RWPE2 (cell line): Measurements from ENCODE around the gene EEF1AKMT4.

Experiments used
- ATAC-seq: fragments of 200-7000 bp; cut with Tn5 transposase; 3 replicates; pipeline ENCODE4 v1.9.1; 2021; ENCODE audit warnings: low read depth
- DNase-seq: peaks from one replicate; pipeline ENCODE4 v3.0.0-alpha.2; 2020; ENCODE audit warnings: low spot score
- H3K27ac ChIP-seq: fragments of 450-650 bp; 2 replicates; pipeline ENCODE4 v1.5.1; 2017; ENCODE audit warnings: mild to moderate bottlenecking; ENCODE audit not compliant: poor library complexity, severe bottlenecking
- H3K27me3 ChIP-seq: fragments of 250-450 bp; sonication (Bioruptor Pico); 2 replicates; pipeline ENCODE4 v1.5.1; 2021; ENCODE audit warnings: mild to moderate bottlenecking, moderate library complexity; ENCODE audit not compliant: insufficient read depth, poor library complexity, severe bottlenecking
- H3K36me3 ChIP-seq: fragments of 250-450 bp; sonication (Bioruptor Pico); 2 replicates; pipeline ENCODE4 v1.5.1; 2020; ENCODE audit warnings: low read depth, mild to moderate bottlenecking, moderate library complexity
- H3K4me1 ChIP-seq: fragments of 250-450 bp; sonication (Bioruptor Pico); 2 replicates; pipeline ENCODE4 v1.5.1; 2021; ENCODE audit warnings: mild to moderate bottlenecking, moderate library complexity; ENCODE audit not compliant: insufficient read depth, poor library complexity, severe bottlenecking
- H3K4me3 ChIP-seq: fragments of 250-450 bp; sonication (Bioruptor Pico); 2 replicates; pipeline ENCODE4 v1.5.1; 2021; ENCODE audit warnings: mild to moderate bottlenecking, moderate library complexity; ENCODE audit not compliant: severe bottlenecking
- H3K9me3 ChIP-seq: fragments of 250-450 bp; sonication (Bioruptor Pico); 2 replicates; pipeline ENCODE4 v1.5.1; 2021; ENCODE audit warnings: mild to moderate bottlenecking, moderate library complexity; ENCODE audit not compliant: severe bottlenecking
- CTCF ChIP-seq: fragments of 450-650 bp; IDR thresholded peaks from one replicate; pipeline ENCODE4 v1.5.1; 2017; ENCODE audit warnings: mild to moderate bottlenecking, moderate library complexity; ENCODE audit not compliant: poor library complexity, severe bottlenecking

Gene EEF1AKMT4

GRCh38 chr3:184250167-184250828, 826 bp downstream of the EEF1AKMT4 start:
- peak; percentile 96 for TF ChIP-seq CTCF
- peak overlapping the region; percentile 92 for H3K4me3 ChIP-seq
- H3K27ac ChIP-seq, result peak overlapping the region; percentile 85
- H3K4me1 ChIP-seq, result no peaks in the 10 kb centered on the region
- DNase-seq, result peak; percentile 86
- H3K27me3 ChIP-seq, result no peaks in the 10 kb centered on the region
- H3K36me3 ChIP-seq, result peaks cover 8% of the 10 kb centered on the region
- H3K9me3 ChIP-seq, result no peaks in the 10 kb centered on the region
- peak; percentile 72 for ATAC-seq

- Histone ChIP-seq H3K27ac (peak overlapping the region; percentile 22), H3K4me3 (no peak overlapping the region), H3K36me3 (peaks cover 4% of the 10 kb centered on the region; the same call in 1 of the 2 replicates), H3K27me3 (peaks cover 4% of the 10 kb centered on the region), H3K9me3 (no peaks in the 10 kb centered on the region), H3K4me1 (no peaks in the 10 kb centered on the region)
- peak; percentile 74 for ATAC-seq
- no peak for TF ChIP-seq CTCF
- DNase-seq, result no peak
Observed at GRCh38 chr3:184255291-184256039, 6.0 kb downstream of the EEF1AKMT4 start.

- no peak overlapping the region for H3K27ac ChIP-seq
- H3K9me3 ChIP-seq, result no peaks in the 10 kb centered on the region
- H3K36me3 ChIP-seq, result no peaks in the 10 kb centered on the region
- no peak for DNase-seq
- ATAC-seq, result no peak
- TF ChIP-seq CTCF, result no peak
- no peaks in the 10 kb centered on the region for H3K4me1 ChIP-seq
- H3K4me3 ChIP-seq, result no peak overlapping the region
- peaks cover 17% of the 10 kb centered on the region for H3K27me3 ChIP-seq
Observed at GRCh38 chr3:184257083-184257915, 7.8 kb downstream of the EEF1AKMT4 start.

GRCh38 chr3:184258926-184259325, 9.5 kb downstream of the EEF1AKMT4 start:
- TF ChIP-seq CTCF, result no peak
- H3K4me1 ChIP-seq, result no peaks in the 10 kb centered on the region
- H3K4me3 ChIP-seq, result no peak overlapping the region
- peaks cover 23% of the 10 kb centered on the region for H3K27me3 ChIP-seq
- no peak for ATAC-seq
- H3K27ac ChIP-seq, result no peak overlapping the region
- DNase-seq, result no peak
- H3K36me3 ChIP-seq, result no peaks in the 10 kb centered on the region
- H3K9me3 ChIP-seq, result no peaks in the 10 kb centered on the region
